ENCODE results near the gene GPR61.

- TF ChIP-seq CTCF (optimal IDR thresholded peaks at IDR 0.05 in 1 of 3, IDR thresholded peaks at IDR 0.05 in 1 of 3, conservative IDR thresholded peaks at IDR 0.05 in 1 of 3; ENCODE audit: extremely low read depth in 1 of 3, insufficient read depth in 2 of 3, low read length in 3 of 3): no peak
- no peak for TF ChIP-seq EZH2 (IDR thresholded peaks at IDR 0.05; ENCODE audit: low read length)
These were observed 11.0 kb upstream of the GPR61 start for GRCh38 chr1:109528712-109529111.

Data from keratinocyte (primary cell).